Hepatocyte (in vitro differentiated cells): ENCODE measurements around the gene VPS52.

Experiments
- CTCF ChIP-seq: fragments of 200-600 bp; sonication (generic); IDR thresholded peaks from 2 replicates; pipeline ENCODE4 v1.5.1; 2016; ENCODE audit warnings: antibody characterized with exemption, mild to moderate bottlenecking; ENCODE audit not compliant: poor library complexity
- EZH2 ChIP-seq: fragments of 200-600 bp; sonication (generic); IDR thresholded peaks from 2 replicates; pipeline ENCODE4 v1.6.1; 2016; ENCODE audit warnings: antibody characterized with exemption, mild to moderate bottlenecking, borderline replicate concordance
- EZH2phosphoT487 ChIP-seq: fragments of 200-600 bp; sonication (generic); IDR thresholded peaks from one replicate; pipeline ENCODE4 v1.6.1; 2018; ENCODE audit warnings: antibody characterized with exemption, mild to moderate bottlenecking, low read depth, moderate library complexity; ENCODE audit not compliant: unreplicated experiment, severe bottlenecking

DNA sequence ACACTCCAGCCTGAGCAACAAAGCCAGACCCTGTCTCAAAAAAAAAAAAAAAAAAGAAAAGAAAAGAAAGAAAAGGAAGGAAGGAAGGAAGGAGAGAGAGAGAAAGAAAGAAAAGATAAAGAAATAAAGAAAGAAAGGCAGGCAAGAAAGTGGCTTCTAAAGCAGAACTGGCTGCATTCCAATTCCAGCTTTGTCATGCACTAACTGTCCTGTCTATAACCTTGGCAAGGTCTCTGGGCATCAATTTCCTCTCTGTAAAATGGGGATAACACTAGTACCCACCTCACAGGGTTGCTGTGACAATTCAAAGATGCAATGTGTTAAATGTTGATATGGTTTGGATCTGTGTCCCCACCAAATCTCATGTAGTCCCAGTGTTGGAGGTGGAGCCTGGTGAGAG lies 35.3 kb downstream of the VPS52 start:
- TF ChIP-seq CTCF: no peak
- TF ChIP-seq EZH2: no peak
- TF ChIP-seq EZH2phosphoT487: no peak
